Small intestine (tissue), 7 donors: ENCODE data around the gene PLEKHN1. TPM values are rescaled to one million over a fixed set of nuclear protein-coding genes. Genes with fewer than 3 reads are reported as not detected.

ENCODE experiments used
- DNase-seq, 2 donors: peaks; one replicate each; pipeline versions ENCODE4 v3.0.0 to v3.0.0-alpha.2; 2013
- FAIRE-seq: peaks from 2 replicates; lab custom pipeline; 2012; peaks lifted over from hg19 to GRCh38; lab: Jason Lieb, UNC
- H3K27ac ChIP-seq, 3 donors: one replicate each; pipeline ENCODE4 v1.5.1; 2013; ENCODE audit warnings: low read length in 2 of 3, mild to moderate bottlenecking in 2 of 3, control low read depth in 1 of 3, inconsistent platforms in 1 of 3, low read depth in 1 of 3, moderate library complexity in 1 of 3
- H3K27me3 ChIP-seq, 3 donors: one replicate each; pipeline ENCODE4 v1.6.1; 2013; ENCODE audit warnings: low read length in 3 of 3, inconsistent platforms in 1 of 3; ENCODE audit not compliant: control insufficient read depth in 3 of 3, insufficient read depth in 3 of 3
- H3K36me3 ChIP-seq, 3 donors: one replicate each; pipeline ENCODE4 v1.6.1; 2013; ENCODE audit warnings: low read length in 3 of 3, inconsistent platforms in 1 of 3, low read depth in 1 of 3, mild to moderate bottlenecking in 1 of 3, moderate library complexity in 1 of 3; ENCODE audit not compliant: control insufficient read depth in 3 of 3, insufficient read depth in 2 of 3
- H3K4me1 ChIP-seq, 3 donors: one replicate each; pipeline ENCODE4 v1.6.1; 2013; ENCODE audit warnings: low read length in 2 of 3, inconsistent platforms in 1 of 3, low read depth in 1 of 3, mild to moderate bottlenecking in 1 of 3, moderate library complexity in 1 of 3; ENCODE audit not compliant: control insufficient read depth in 3 of 3, insufficient read depth in 2 of 3
- H3K4me3 ChIP-seq, 3 donors: one replicate each; pipeline ENCODE4 v1.5.1; 2013; ENCODE audit warnings: low read length in 3 of 3, control low read depth in 1 of 3, inconsistent platforms in 1 of 3, low read depth in 1 of 3, mild to moderate bottlenecking in 1 of 3, moderate library complexity in 1 of 3
- H3K9me3 ChIP-seq, 2 donors: one replicate each; pipeline ENCODE4 v1.6.1; 2013; ENCODE audit warnings: low read depth in 1 of 2, low read length in 1 of 2; ENCODE audit not compliant: control insufficient read depth in 2 of 2, insufficient read depth in 1 of 2
- WGBS, 3 donors: extraction: QIAGEN DNeasy Blood & Tissue Kit; methylation state at CpG; one replicate each; pipeline ENCODE4 v1.1.7; 2013; 5-methylcytosine and 5-hydroxymethylcytosine counted together
- polyA plus RNA-seq, 4 donors: library from polyadenylated mRNA; stranded (reverse) in 3 of 4; unstranded in 1 of 4; fragments of 200-250 nt in 3 of 4; fragments of 120-200 nt in 1 of 4; gene quantifications; one replicate each; pipeline versions ENCODE4 v1.2.1 to v1.2.3, GENCODE V29; 2013
- donor health status: healthy with polysubstance abuse.
- donor health status: control.
- donor health status: control.
- donor health status: Bipolar disorder and iron deficiency.
- donor health status: healthy.

The PLEKHN1 gene
- polyA plus RNA-seq, 4 donors = 0.64 to 0.89 (median 0.76) TPM

- WGBS, 3 donors = 29 to 67% (median 55%) methylated on average over 6 to 9 of the region's 9 CpGs
- no peak for DNase-seq
- Histone ChIP-seq H3K36me3 (peaks cover 0 to 15% (median 0%) of the 10 kb centered on the region in 3 donors), H3K27me3 (peaks cover 13 to 84% (median 19%) of the 10 kb centered on the region in 3 donors), H3K4me1 (peaks cover 0 to 17% (median 2%) of the 10 kb centered on the region in 3 donors), H3K9me3 (peaks cover 0 to 4% of the 10 kb centered on the region in 2 donors), H3K27ac (no peak overlapping the region), H3K4me3 (no peak overlapping the region)
- no peak for FAIRE-seq
These were observed 39.0 kb upstream of the PLEKHN1 start for GRCh38 chr1:927234-927633.

GRCh38 chr1:927748-928147 lies 38.5 kb upstream of the PLEKHN1 start:
- peaks cover 0 to 14% (median 0%) of the 10 kb centered on the region in 3 donors for H3K36me3 ChIP-seq
- H3K27ac ChIP-seq = no peak overlapping the region
- H3K9me3 ChIP-seq = peaks cover 0 to 4% of the 10 kb centered on the region in 2 donors
- FAIRE-seq (no peak), DNase-seq (no peak)
- WGBS, 3 donors = 26 to 65% (median 30%) methylated on average over 10 of the region's 10 CpGs
- peaks cover 0 to 15% (median 2%) of the 10 kb centered on the region in 3 donors for H3K4me1 ChIP-seq
- H3K4me3 ChIP-seq = no peak overlapping the region
- H3K27me3 ChIP-seq = peaks cover 13 to 84% (median 19%) of the 10 kb centered on the region in 3 donors

DNA sequence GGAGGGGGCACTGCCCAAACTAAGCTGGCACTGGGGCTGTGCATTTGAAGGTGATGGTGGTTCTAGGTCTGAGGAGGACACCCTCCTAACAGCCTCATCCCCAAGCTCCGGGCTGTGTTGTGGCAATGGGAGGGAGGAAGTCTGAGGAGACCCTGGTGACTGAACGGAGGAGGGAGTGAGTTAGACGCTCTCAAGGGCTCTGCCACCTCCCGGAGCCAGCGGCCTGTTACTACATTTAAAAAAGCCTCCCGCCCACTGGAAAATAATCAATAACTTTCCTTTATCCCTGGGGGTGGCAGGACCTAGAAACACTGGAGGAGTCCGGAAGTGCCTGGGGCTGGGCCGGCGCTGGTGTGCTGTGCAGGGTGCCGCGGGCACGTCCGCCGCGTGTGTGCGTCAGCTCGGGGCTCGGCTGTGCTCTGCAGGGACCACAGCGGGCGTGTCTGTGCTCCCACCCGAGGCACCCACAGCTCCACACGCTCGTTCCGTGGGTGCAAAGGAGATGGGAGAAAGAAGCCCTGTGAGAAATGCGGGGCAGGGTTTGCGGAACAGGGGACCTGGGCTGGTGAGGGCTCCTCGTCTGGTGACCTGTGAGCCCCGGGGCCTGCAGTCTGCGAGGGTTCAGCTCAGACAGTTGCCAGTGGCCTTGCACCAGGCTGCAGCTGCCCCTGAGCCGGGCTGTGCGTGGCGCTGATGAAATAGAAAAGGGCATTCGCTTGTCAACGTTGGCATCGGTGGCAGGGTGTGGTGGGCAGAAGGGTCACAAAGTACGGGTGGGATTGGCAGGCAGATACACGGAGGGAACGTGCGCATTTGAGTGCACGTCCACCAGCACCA lies 37.2 kb upstream of the PLEKHN1 start:
- peaks cover 13 to 86% (median 20%) of the 10 kb centered on the region in 3 donors for H3K27me3 ChIP-seq

GRCh38 chr1:929712-930632 lies 36.3 kb upstream of the PLEKHN1 start:
- DNase-seq (no peak), FAIRE-seq (no peak)
- Histone ChIP-seq H3K4me3 (no peak overlapping the region), H3K27me3 (peaks cover 5 to 83% (median 20%) of the 10 kb centered on the region in 3 donors), H3K36me3 (peaks cover 0 to 15% (median 0%) of the 10 kb centered on the region in 3 donors), H3K9me3 (peaks cover 0 to 4% of the 10 kb centered on the region in 2 donors), H3K27ac (no peak overlapping the region), H3K4me1 (peaks cover 0 to 12% (median 0%) of the 10 kb centered on the region in 3 donors)
- WGBS, 3 donors = 60 to 85% (median 68%) methylated on average over 31 to 40 of the region's 40 CpGs

More for the DNA sequence above, 37.2 kb upstream of the PLEKHN1 start:
- DNase-seq = no peak
- Histone ChIP-seq H3K4me1 (peaks cover 0 to 10% (median 0%) of the 10 kb centered on the region in 3 donors), H3K27ac (no peak overlapping the region), H3K9me3 (peaks cover 0 to 4% of the 10 kb centered on the region in 2 donors), H3K4me3 (no peak overlapping the region), H3K36me3 (peaks cover 0 to 15% (median 0%) of the 10 kb centered on the region in 3 donors)
- WGBS, 3 donors = 29 to 70% (median 47%) methylated on average over 40 of the region's 40 CpGs
- no peak for FAIRE-seq

- no peak overlapping the region for H3K27ac ChIP-seq
- peaks cover 4 to 85% (median 26%) of the 10 kb centered on the region in 3 donors for H3K27me3 ChIP-seq
- H3K36me3 ChIP-seq = peaks cover 0 to 15% (median 0%) of the 10 kb centered on the region in 3 donors
- H3K4me3 ChIP-seq = no peak overlapping the region
- WGBS, 3 donors = 49 to 72% (median 52%) methylated on average over 18 of the region's 18 CpGs
- H3K9me3 ChIP-seq = peaks cover 0 to 4% of the 10 kb centered on the region in 2 donors
- H3K4me1 ChIP-seq = peaks cover 0 to 17% (median 0%) of the 10 kb centered on the region in 3 donors
- DNase-seq (no peak), FAIRE-seq (no peak)
These were observed 35.6 kb upstream of the PLEKHN1 start for GRCh38 chr1:930633-931138.

- peaks cover 0 to 17% (median 0%) of the 10 kb centered on the region in 3 donors for H3K4me1 ChIP-seq
- peaks cover 0 to 18% (median 0%) of the 10 kb centered on the region in 3 donors for H3K36me3 ChIP-seq
- FAIRE-seq = no peak
- no peak overlapping the region for H3K27ac ChIP-seq
- DNase-seq = no peak
- 28 to 51% (median 33%) methylated on average over 15 of the region's 15 CpGs for WGBS, 3 donors
- H3K27me3 ChIP-seq = peaks cover 7 to 85% (median 20%) of the 10 kb centered on the region in 3 donors
- H3K4me3 ChIP-seq = no peak overlapping the region
- H3K9me3 ChIP-seq = no peaks in the 10 kb centered on the region
These were observed 34.7 kb upstream of the PLEKHN1 start for GRCh38 chr1:931380-932172.

GRCh38 chr1:932173-932510 lies 34.1 kb upstream of the PLEKHN1 start:
- H3K4me1 ChIP-seq = peaks cover 0 to 17% (median 0%) of the 10 kb centered on the region in 3 donors
- FAIRE-seq = no peak
- WGBS, 3 donors = 53 to 75% (median 59%) methylated on average over 16 of the region's 16 CpGs
- peaks cover 9 to 85% (median 18%) of the 10 kb centered on the region in 3 donors for H3K27me3 ChIP-seq
- H3K27ac ChIP-seq = no peak overlapping the region
- H3K4me3 ChIP-seq = no peak overlapping the region
- no peak for DNase-seq
- peaks cover 0 to 16% (median 0%) of the 10 kb centered on the region in 3 donors for H3K36me3 ChIP-seq
- H3K9me3 ChIP-seq = no peaks in the 10 kb centered on the region
